ENCODE measurements around the gene TBRG4.

The TBRG4 gene

GRCh38 chr7:45080958-45081669 lies 30.4 kb downstream of the TBRG4 start:
- H3K27ac ChIP-seq, result no peak overlapping the region
- no peak for TF ChIP-seq ZFX (IDR thresholded peaks at IDR 0.05)
- TF ChIP-seq CTCF (conservative IDR thresholded peaks at IDR 0.05), result no peak

- H3K27ac ChIP-seq, result no peak overlapping the region
- TF ChIP-seq CTCF (conservative IDR thresholded peaks at IDR 0.05) (no peak), ZFX (IDR thresholded peaks at IDR 0.05) (no peak)
These were observed 31.1 kb downstream of the TBRG4 start for GRCh38 chr7:45080265-45080957.

- TF ChIP-seq CTCF (conservative IDR thresholded peaks at IDR 0.05) (no peak), ZFX (IDR thresholded peaks at IDR 0.05) (no peak)
- H3K27ac ChIP-seq, result no peak overlapping the region
These were observed 33.3 kb downstream of the TBRG4 start for GRCh38 chr7:45078125-45078681.

GRCh38 chr7:45077579-45077978 lies 33.9 kb downstream of the TBRG4 start:
- no peak for TF ChIP-seq ZFX (IDR thresholded peaks at IDR 0.05)
- TF ChIP-seq CTCF (conservative IDR thresholded peaks at IDR 0.05), result no peak

GRCh38 chr7:45076946-45077345 lies 34.6 kb downstream of the TBRG4 start:
- no peak overlapping the region for H3K27ac ChIP-seq
- TF ChIP-seq CTCF (conservative IDR thresholded peaks at IDR 0.05) (no peak), ZFX (IDR thresholded peaks at IDR 0.05) (no peak)

More at GRCh38 chr7:45077579-45077978, 33.9 kb downstream of the TBRG4 start:
- no peak overlapping the region for H3K27ac ChIP-seq

- TF ChIP-seq ZFX (IDR thresholded peaks at IDR 0.05), result no peak
- TF ChIP-seq CTCF (conservative IDR thresholded peaks at IDR 0.05), result no peak
- no peak overlapping the region for H3K27ac ChIP-seq
These were observed 35.4 kb downstream of the TBRG4 start for GRCh38 chr7:45075871-45076796.
